Measurements from ENCODE around the gene HOXA3. TPM values are rescaled to one million over a fixed set of nuclear protein-coding genes. Genes with fewer than 3 reads are reported as not detected.

HOXA3 gene
- total and polyA plus RNA-seq, 2 of the 8 experiments (the other 6 are each of a cell fraction or from before 2014, with no cell fraction given), result not detected

DNA sequence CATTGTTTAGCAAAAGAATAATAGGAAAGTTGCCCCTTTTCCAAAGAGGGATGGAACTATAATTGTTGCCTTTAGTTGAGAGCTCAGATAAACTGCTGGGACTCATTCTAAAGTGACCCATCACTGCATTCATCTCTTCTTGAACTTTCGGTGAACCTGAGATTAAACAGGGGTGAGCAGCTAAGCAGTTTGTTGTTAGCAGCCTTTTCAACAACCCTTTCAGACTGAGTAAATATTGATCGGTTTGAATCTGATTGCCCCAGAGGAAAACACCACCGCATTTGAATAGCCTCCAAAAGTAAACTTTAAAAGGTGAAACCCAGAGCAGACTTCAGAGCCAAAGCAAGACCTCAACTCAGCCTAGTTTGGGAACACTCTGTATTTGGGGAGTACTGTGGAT lies 61.3 kb downstream of the HOXA3 start:
- Histone ChIP-seq H3K79me2 (ENCODE audit: control insufficient read depth in 1 of 2, insufficient read depth in 2 of 2, low read length in 2 of 2) (no peaks in the 10 kb centered on the region), H3K9me3 (ENCODE audit: insufficient read depth in 2 of 2, low read depth in 1 of 2, low read length in 1 of 2) (peaks cover 0 to 2% of the 10 kb centered on the region in 2 experiments; a peak in 1 of 4 replicates), H4K5ac (ENCODE audit: insufficient read length, low read depth, low read length) (no peak overlapping the region), H2AK5ac (ENCODE audit: low read depth, low read length) (no peak overlapping the region), H3K9ac (replicated peaks in 1 of 4; ENCODE audit: extremely low read depth in 1 of 4, low read depth in 3 of 4, low read length in 3 of 4) (no peak overlapping the region), H3K4ac (replicated peaks; ENCODE audit: insufficient read length, low read depth, low read length) (no peak overlapping the region), H2BK12ac (ENCODE audit: low read depth, low read length) (no peak overlapping the region), H3K56ac (replicated peaks; ENCODE audit: insufficient read length, low read depth, low read length) (no peak overlapping the region), H3K18ac (ENCODE audit: extremely low read depth, low read length) (no peak overlapping the region), H3K27me3 (replicated peaks in 1 of 4; ENCODE audit: control insufficient read depth in 3 of 4, extremely low read depth in 1 of 4, insufficient read depth in 3 of 4, low read length in 3 of 4) (peaks cover 81 to 96% (median 92%) of the 10 kb centered on the region in 4 experiments), H2AFZ (ENCODE audit: low read length) (no peak overlapping the region), H4K91ac (replicated peaks; ENCODE audit: insufficient read length, low read length) (no peak overlapping the region), H3K27ac (ENCODE audit: low read depth, low read length) (no peak overlapping the region), H3K14ac (ENCODE audit: insufficient read length) (no peak overlapping the region), H2BK120ac (replicated peaks; ENCODE audit: low read depth, low read length) (no peak overlapping the region), H4K8ac (ENCODE audit: extremely low read depth, insufficient read depth, low read length) (no peak overlapping the region), H3K23ac (ENCODE audit: insufficient read length) (no peak overlapping the region), H3K23me2 (ENCODE audit: low read depth, low read length) (peaks cover 2% of the 10 kb centered on the region; the same call in 1 of the 2 replicates), H3K79me1 (ENCODE audit: low read depth, low read length) (no peaks in the 10 kb centered on the region), H3K36me3 (ENCODE audit: control insufficient read depth in 2 of 4, insufficient read depth in 4 of 4, low read length in 3 of 4) (peaks cover 0 to 5% (median 0%) of the 10 kb centered on the region in 4 experiments; a peak in 2 of 8 replicates), H4K20me1 (replicated peaks in 1 of 2; ENCODE audit: control insufficient read depth in 1 of 2, insufficient read depth in 2 of 2, low read length in 2 of 2) (peaks cover 3 to 28% of the 10 kb centered on the region in 2 experiments), H2BK20ac (ENCODE audit: low read length) (no peak overlapping the region), H3K4me3 (ENCODE audit: extremely low read depth in 1 of 4, insufficient read depth in 2 of 4, low read depth in 3 of 4, low read length in 4 of 4) (no peak overlapping the region), H3K4me1 (replicated peaks in 1 of 4; ENCODE audit: control insufficient read depth in 3 of 4, insufficient read depth in 4 of 4, low read length in 3 of 4) (peaks cover 2 to 9% (median 8%) of the 10 kb centered on the region in 4 experiments), H3K4me2 (ENCODE audit: insufficient read depth in 1 of 2, low read depth in 2 of 2, low read length in 2 of 2) (no peak overlapping the region), H2BK15ac (ENCODE audit: low read length) (no peak overlapping the region), H2BK5ac (ENCODE audit: low read depth, low read length) (no peak overlapping the region)
- CTCF ChIA-PET (ENCODE audit: partially characterized antibody), result interaction anchor here (1.0 to 12.1 kb wide), 5 partner anchors 14 to 88 kb away, joined by 3 to 123 read pairs (median 5); partner anchors contain the start of genes HOXA5 and HOXA6
- 7% methylated on average over 3 of the region's 3 CpGs; no CpG with 5 or more reads in 1 of the 2 experiments for WGBS, 2 experiments (ENCODE audit: extremely low coverage in 1 of 2, insufficient coverage in 1 of 2, insufficient read length in 1 of 2, insufficient replicate concordance in 2 of 2, low coverage in 1 of 2, low lambda C conversion rate in 2 of 2, missing lambda C conversion rate in 1 of 2)
- TF ChIP-seq POLR2AphosphoS5 (IDR thresholded peaks at IDR 0.05; ENCODE audit: low read depth, low read length), result no peak
- TF ChIP-seq CEBPB (IDR thresholded peaks at IDR 0.05; ENCODE audit: low read depth, low read length), result no peak
- TF ChIP-seq, protein P1, sequence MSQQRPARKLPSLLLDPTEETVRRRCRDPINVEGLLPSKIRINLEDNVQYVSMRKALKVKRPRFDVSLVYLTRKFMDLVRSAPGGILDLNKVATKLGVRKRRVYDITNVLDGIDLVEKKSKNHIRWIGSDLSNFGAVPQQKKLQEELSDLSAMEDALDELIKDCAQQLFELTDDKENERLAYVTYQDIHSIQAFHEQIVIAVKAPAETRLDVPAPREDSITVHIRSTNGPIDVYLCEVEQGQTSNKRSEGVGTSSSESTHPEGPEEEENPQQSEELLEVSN (IDR thresholded peaks at IDR 0.05), result no peak
- TF ChIP-seq CHD1 (IDR thresholded peaks at IDR 0.05; ENCODE audit: low read depth, low read length), result no peak
- TF ChIP-seq POLR2A (IDR thresholded peaks at IDR 0.05; ENCODE audit: control extremely low read depth in 1 of 2, low read depth in 2 of 2, low read length in 2 of 2), result no peak
- TF ChIP-seq KDM4A (IDR thresholded peaks at IDR 0.05; ENCODE audit: low read depth, low read length, severe bottlenecking), result no peak
- TF ChIP-seq KDM5A (IDR thresholded peaks at IDR 0.05; ENCODE audit: low read length), result no peak
- TF ChIP-seq TCF12 (IDR thresholded peaks at IDR 0.05; ENCODE audit: low read depth, low read length), result no peak
- no peak for TF ChIP-seq SIN3A (conservative IDR thresholded peaks at IDR 0.05 in 1 of 2, IDR thresholded peaks at IDR 0.05 in 1 of 2; ENCODE audit: low read depth in 1 of 2, low read length in 2 of 2)
- TF ChIP-seq SP1 (IDR thresholded peaks at IDR 0.05; ENCODE audit: low read depth, low read length), result no peak
- no peak for TF ChIP-seq JUN (IDR thresholded peaks at IDR 0.05; ENCODE audit: low read depth, low read length)
- TF ChIP-seq, protein P2, sequence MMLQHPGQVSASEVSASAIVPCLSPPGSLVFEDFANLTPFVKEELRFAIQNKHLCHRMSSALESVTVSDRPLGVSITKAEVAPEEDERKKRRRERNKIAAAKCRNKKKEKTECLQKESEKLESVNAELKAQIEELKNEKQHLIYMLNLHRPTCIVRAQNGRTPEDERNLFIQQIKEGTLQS (IDR thresholded peaks at IDR 0.05; ENCODE audit: insufficient read depth, low read depth, low read length), result no peak
- no peak for DNase-seq (ENCODE audit: low read depth in 1 of 2, low spot score in 2 of 2)
- POLR2A ChIA-PET (ENCODE audit: partially characterized antibody), result interaction anchor here (0.9 kb wide), 1 partner anchor 10 kb away, joined by 3 read pairs; no protein-coding TSS in a partner anchor
- FAIRE-seq, result no peak
